Measurements from ENCODE around the gene NCAM1.

The NCAM1 gene

GRCh38 chr11:113281052-113281725 is 320.0 kb downstream of the NCAM1 start:
- no peaks in the 10 kb centered on the region for H3K9me3 ChIP-seq (ENCODE audit: control insufficient read depth, insufficient read depth, low read length)
- no peaks in the 10 kb centered on the region for H3K4me1 ChIP-seq (ENCODE audit: control insufficient read depth, insufficient read depth, low read length)

GRCh38 chr11:113282898-113283437 is 321.7 kb downstream of the NCAM1 start:
- Histone ChIP-seq H3K9ac (ENCODE audit: low read depth, low read length) (no peak overlapping the region), H3K4me3 (ENCODE audit: low read depth, low read length) (no peak overlapping the region), H3K36me3 (ENCODE audit: control insufficient read depth, insufficient read depth, low read length) (no peaks in the 10 kb centered on the region), H3K9me3 (ENCODE audit: control insufficient read depth, insufficient read depth, low read length) (no peaks in the 10 kb centered on the region), H3K4me1 (ENCODE audit: control insufficient read depth, insufficient read depth, low read length) (no peaks in the 10 kb centered on the region), H3K27me3 (ENCODE audit: control insufficient read depth, insufficient read depth, low read length) (no peaks in the 10 kb centered on the region)

More at GRCh38 chr11:113281052-113281725, 320.0 kb downstream of the NCAM1 start:
- H3K36me3 ChIP-seq (ENCODE audit: control insufficient read depth, insufficient read depth, low read length), result no peaks in the 10 kb centered on the region
- no peak overlapping the region for H3K4me3 ChIP-seq (ENCODE audit: low read depth, low read length)
- H3K9ac ChIP-seq (ENCODE audit: low read depth, low read length), result no peak overlapping the region
- no peaks in the 10 kb centered on the region for H3K27me3 ChIP-seq (ENCODE audit: control insufficient read depth, insufficient read depth, low read length)

GRCh38 chr11:113283881-113284280 is 322.7 kb downstream of the NCAM1 start:
- Histone ChIP-seq H3K36me3 (ENCODE audit: control insufficient read depth, insufficient read depth, low read length) (no peaks in the 10 kb centered on the region), H3K27me3 (ENCODE audit: control insufficient read depth, insufficient read depth, low read length) (no peaks in the 10 kb centered on the region), H3K4me3 (ENCODE audit: low read depth, low read length) (no peak overlapping the region), H3K9me3 (ENCODE audit: control insufficient read depth, insufficient read depth, low read length) (no peaks in the 10 kb centered on the region), H3K4me1 (ENCODE audit: control insufficient read depth, insufficient read depth, low read length) (no peaks in the 10 kb centered on the region), H3K9ac (ENCODE audit: low read depth, low read length) (no peak overlapping the region)

GRCh38 chr11:113286009-113286408 is 324.8 kb downstream of the NCAM1 start:
- Histone ChIP-seq H3K4me1 (ENCODE audit: control insufficient read depth, insufficient read depth, low read length) (no peaks in the 10 kb centered on the region), H3K9ac (ENCODE audit: low read depth, low read length) (no peak overlapping the region), H3K9me3 (ENCODE audit: control insufficient read depth, insufficient read depth, low read length) (no peaks in the 10 kb centered on the region), H3K36me3 (ENCODE audit: control insufficient read depth, insufficient read depth, low read length) (no peaks in the 10 kb centered on the region), H3K4me3 (ENCODE audit: low read depth, low read length) (no peak overlapping the region), H3K27me3 (ENCODE audit: control insufficient read depth, insufficient read depth, low read length) (no peaks in the 10 kb centered on the region)

GRCh38 chr11:113286509-113287497 is 325.6 kb downstream of the NCAM1 start:
- no peaks in the 10 kb centered on the region for H3K4me1 ChIP-seq (ENCODE audit: control insufficient read depth, insufficient read depth, low read length)
- H3K27me3 ChIP-seq (ENCODE audit: control insufficient read depth, insufficient read depth, low read length), result no peaks in the 10 kb centered on the region
- H3K4me3 ChIP-seq (ENCODE audit: low read depth, low read length), result no peak overlapping the region
- H3K36me3 ChIP-seq (ENCODE audit: control insufficient read depth, insufficient read depth, low read length), result no peaks in the 10 kb centered on the region
- no peaks in the 10 kb centered on the region for H3K9me3 ChIP-seq (ENCODE audit: control insufficient read depth, insufficient read depth, low read length)
- no peak overlapping the region for H3K9ac ChIP-seq (ENCODE audit: low read depth, low read length)

- Histone ChIP-seq H3K27me3 (ENCODE audit: control insufficient read depth, insufficient read depth, low read length) (no peaks in the 10 kb centered on the region), H3K36me3 (ENCODE audit: control insufficient read depth, insufficient read depth, low read length) (no peaks in the 10 kb centered on the region), H3K9me3 (ENCODE audit: control insufficient read depth, insufficient read depth, low read length) (no peaks in the 10 kb centered on the region), H3K4me3 (ENCODE audit: low read depth, low read length) (no peak overlapping the region), H3K9ac (ENCODE audit: low read depth, low read length) (no peak overlapping the region), H3K4me1 (ENCODE audit: control insufficient read depth, insufficient read depth, low read length) (no peaks in the 10 kb centered on the region)
Observed at GRCh38 chr11:113287801-113288200, 326.6 kb downstream of the NCAM1 start.

- Histone ChIP-seq H3K9ac (ENCODE audit: low read depth, low read length) (no peak overlapping the region), H3K4me1 (ENCODE audit: control insufficient read depth, insufficient read depth, low read length) (no peaks in the 10 kb centered on the region), H3K36me3 (ENCODE audit: control insufficient read depth, insufficient read depth, low read length) (no peaks in the 10 kb centered on the region), H3K4me3 (ENCODE audit: low read depth, low read length) (no peak overlapping the region), H3K9me3 (ENCODE audit: control insufficient read depth, insufficient read depth, low read length) (no peaks in the 10 kb centered on the region), H3K27me3 (ENCODE audit: control insufficient read depth, insufficient read depth, low read length) (no peaks in the 10 kb centered on the region)
Observed at GRCh38 chr11:113288286-113288863, 327.2 kb downstream of the NCAM1 start.

GRCh38 chr11:113289431-113290187 is 328.4 kb downstream of the NCAM1 start:
- H3K9ac ChIP-seq (ENCODE audit: low read depth, low read length), result no peak overlapping the region
- no peaks in the 10 kb centered on the region for H3K4me1 ChIP-seq (ENCODE audit: control insufficient read depth, insufficient read depth, low read length)
- H3K4me3 ChIP-seq (ENCODE audit: low read depth, low read length), result no peak overlapping the region
- H3K9me3 ChIP-seq (ENCODE audit: control insufficient read depth, insufficient read depth, low read length), result no peaks in the 10 kb centered on the region
- H3K36me3 ChIP-seq (ENCODE audit: control insufficient read depth, insufficient read depth, low read length), result no peaks in the 10 kb centered on the region
- H3K27me3 ChIP-seq (ENCODE audit: control insufficient read depth, insufficient read depth, low read length), result no peaks in the 10 kb centered on the region

- peaks cover 15% of the 10 kb centered on the region for H3K4me1 ChIP-seq (ENCODE audit: control insufficient read depth, insufficient read depth, low read length)
- H3K4me3 ChIP-seq (ENCODE audit: low read depth, low read length), result no peak overlapping the region
- H3K36me3 ChIP-seq (ENCODE audit: control insufficient read depth, insufficient read depth, low read length), result no peaks in the 10 kb centered on the region
- H3K9me3 ChIP-seq (ENCODE audit: control insufficient read depth, insufficient read depth, low read length), result no peaks in the 10 kb centered on the region
- no peak overlapping the region for H3K9ac ChIP-seq (ENCODE audit: low read depth, low read length)
- H3K27me3 ChIP-seq (ENCODE audit: control insufficient read depth, insufficient read depth, low read length), result no peaks in the 10 kb centered on the region
Observed at GRCh38 chr11:113293936-113294335, 332.7 kb downstream of the NCAM1 start.

GRCh38 chr11:113295993-113296392 is 334.8 kb downstream of the NCAM1 start:
- Histone ChIP-seq H3K9ac (ENCODE audit: low read depth, low read length) (no peak overlapping the region), H3K27me3 (ENCODE audit: control insufficient read depth, insufficient read depth, low read length) (no peaks in the 10 kb centered on the region), H3K4me3 (ENCODE audit: low read depth, low read length) (no peak overlapping the region), H3K9me3 (ENCODE audit: control insufficient read depth, insufficient read depth, low read length) (no peaks in the 10 kb centered on the region), H3K4me1 (ENCODE audit: control insufficient read depth, insufficient read depth, low read length) (peaks cover 15% of the 10 kb centered on the region), H3K36me3 (ENCODE audit: control insufficient read depth, insufficient read depth, low read length) (no peaks in the 10 kb centered on the region)
